SK-N-SH treated with all-trans-retinoic acid at 6 μM for 48 hours (cell line): Measurements from ENCODE around the gene LMO7.

Experiments used
- BACH2 ChIP-seq: fragments of 250-450 bp; sonication (Bioruptor Pico); IDR thresholded peaks from 2 replicates; pipeline ENCODE4 v1.9.0; 2021; ENCODE audit warnings: mild to moderate bottlenecking, borderline replicate concordance
- CREB5 ChIP-seq: fragments of 250-450 bp; sonication (Bioruptor Pico); IDR thresholded peaks from 2 replicates; pipeline ENCODE4 v1.5.1; 2020; ENCODE audit warnings: low read depth, mild to moderate bottlenecking, moderate library complexity
- CSRNP3 ChIP-seq: fragments of 250-450 bp; sonication (Bioruptor Pico); IDR thresholded peaks from 2 replicates; pipeline ENCODE4 v1.5.1; 2021; ENCODE audit warnings: mild to moderate bottlenecking, moderate library complexity
- ESRRG ChIP-seq: fragments of 250-450 bp; sonication (Bioruptor Pico); IDR thresholded peaks from 2 replicates; pipeline ENCODE4 v1.6.1; 2021; ENCODE audit warnings: mild to moderate bottlenecking
- PATZ1 ChIP-seq: fragments of 250-450 bp; sonication (Bioruptor Pico); IDR thresholded peaks from 2 replicates; pipeline ENCODE4 v1.8.0; 2020; ENCODE audit warnings: mild to moderate bottlenecking, moderate library complexity, borderline replicate concordance
- POU6F1 ChIP-seq: fragments of 250-450 bp; sonication (Bioruptor Pico); IDR thresholded peaks from 2 replicates; pipeline ENCODE4 v1.8.0; 2021; ENCODE audit warnings: low read depth, mild to moderate bottlenecking, moderate library complexity, borderline replicate concordance
- PPARA ChIP-seq: fragments of 250-450 bp; sonication (Bioruptor Pico); IDR thresholded peaks from 2 replicates; pipeline ENCODE4 v1.5.0; 2020; ENCODE audit warnings: mild to moderate bottlenecking, borderline replicate concordance
- RARB ChIP-seq: fragments of 250-450 bp; sonication (Bioruptor Pico); IDR thresholded peaks from 2 replicates; pipeline ENCODE4 v1.8.0; 2021; ENCODE audit warnings: mild to moderate bottlenecking, moderate library complexity
- TCF4 ChIP-seq: fragments of 250-450 bp; sonication (Bioruptor Pico); IDR thresholded peaks from 2 replicates; pipeline ENCODE4 v1.8.0; 2021; ENCODE audit warnings: mild to moderate bottlenecking, moderate library complexity, borderline replicate concordance
- TSHZ2 ChIP-seq: fragments of 250-450 bp; sonication (Bioruptor Pico); IDR thresholded peaks from 2 replicates; pipeline ENCODE4 v1.5.0; 2020; ENCODE audit warnings: mild to moderate bottlenecking, moderate library complexity
- ZC3H10 ChIP-seq: fragments of 250-450 bp; sonication (Bioruptor Pico); IDR thresholded peaks from 2 replicates; pipeline ENCODE4 v1.5.1; 2021; ENCODE audit warnings: mild to moderate bottlenecking, moderate library complexity
- ZFP3 ChIP-seq: fragments of 250-450 bp; sonication (Bioruptor Pico); IDR thresholded peaks from 2 replicates; pipeline ENCODE4 v1.5.0; 2020; ENCODE audit warnings: mild to moderate bottlenecking, moderate library complexity
- ZFP30 ChIP-seq: fragments of 450-650 bp; formaldehyde crosslinking; IDR thresholded peaks from 2 replicates; pipeline ENCODE4 v1.5.0; 2022; ENCODE audit warnings: mild to moderate bottlenecking, moderate library complexity
- ZNF70 ChIP-seq: fragments of 450-650 bp; formaldehyde crosslinking; IDR thresholded peaks from 2 replicates; pipeline ENCODE4 v1.5.0; 2020; ENCODE audit warnings: mild to moderate bottlenecking, moderate library complexity

- TF ChIP-seq TCF4 (CRISPR knock-in tag): no peak
- no peak for TF ChIP-seq BACH2 (CRISPR knock-in tag)
- TF ChIP-seq RARB: no peak
- TF ChIP-seq PATZ1 (CRISPR knock-in tag): no peak
- TF ChIP-seq TSHZ2 (CRISPR knock-in tag): no peak
- no peak for TF ChIP-seq CREB5 (CRISPR knock-in tag)
- no peak for TF ChIP-seq CSRNP3
- no peak for TF ChIP-seq ZNF70 (CRISPR knock-in tag)
- TF ChIP-seq PPARA (CRISPR knock-in tag): no peak
- TF ChIP-seq ZC3H10 (CRISPR knock-in tag): no peak
- no peak for TF ChIP-seq ZFP30 (CRISPR knock-in tag)
- no peak for TF ChIP-seq ESRRG (CRISPR knock-in tag)
- no peak for TF ChIP-seq ZFP3 (CRISPR knock-in tag)
- no peak for TF ChIP-seq POU6F1
These were observed 7.1 kb downstream of the LMO7 start for GRCh38 chr13:75643182-75643581.
